Keratinocyte (primary cell): ENCODE data around the gene TBCD. TPM values are rescaled to one million over a fixed set of nuclear protein-coding genes. Genes with fewer than 3 reads are reported as not detected.
A peak's percentile ranks its signal among the peaks of the same experiment; 100 is the strongest.

Experiments
- DNase-seq: peaks from one replicate; pipeline ENCODE4 v3.0.0-alpha.2; 2011; ENCODE audit warnings: low read depth, missing footprints, low spot score
- FAIRE-seq: peaks from 2 replicates; lab custom pipeline; 2011; peaks lifted over from hg19 to GRCh38; lab: Jason Lieb, UNC
- H2AFZ ChIP-seq: 2 replicates; pipeline ENCODE4 v1.6.0; 2012; ENCODE audit warnings: low read length, control low read depth, inconsistent platforms; ENCODE audit not compliant: control insufficient read depth
- H3K27ac ChIP-seq: 2 replicates; pipeline ENCODE4 v1.5.1; 2011; ENCODE audit warnings: low read length; ENCODE audit not compliant: control insufficient read depth, insufficient read depth
- H3K27me3 ChIP-seq: 3 replicates; pipeline ENCODE4 v1.6.0; 2011; ENCODE audit warnings: low read length; ENCODE audit not compliant: control insufficient read depth, insufficient read depth; ENCODE audit errors: extremely low read depth
- H3K36me3 ChIP-seq, 2 experiments: 2 replicates in 1 of 2; 3 replicates in 1 of 2; pipeline ENCODE4 v1.5.1; 2011; ENCODE audit warnings: low read length in 2 of 2, mild to moderate bottlenecking in 1 of 2; ENCODE audit not compliant: control insufficient read depth in 2 of 2, insufficient read depth in 2 of 2; ENCODE audit errors: extremely low read depth in 1 of 2
- H3K4me1 ChIP-seq: 3 replicates; pipeline ENCODE4 v1.5.1; 2011; ENCODE audit warnings: low read length; ENCODE audit not compliant: control insufficient read depth, insufficient read depth; ENCODE audit errors: extremely low read depth
- H3K4me2 ChIP-seq: 3 replicates; pipeline ENCODE4 v1.6.0; 2011; ENCODE audit warnings: low read depth, low read length; ENCODE audit not compliant: control insufficient read depth, insufficient read depth; ENCODE audit errors: extremely low read depth
- H3K4me3 ChIP-seq, 3 experiments: fragments of 200-600 bp in 1 of 3; sonication (generic) in 1 of 3; 2 replicates in 2 of 3; 3 replicates in 1 of 3; pipeline ENCODE4 v1.5.1; 2011 to 2016; ENCODE audit warnings: low read length in 3 of 3, mild to moderate bottlenecking in 3 of 3, control low read depth in 2 of 3, inconsistent platforms in 1 of 3, low read depth in 1 of 3, mixed read lengths in 1 of 3, mixed run types in 1 of 3, moderate library complexity in 1 of 3; ENCODE audit not compliant: control insufficient read depth in 2 of 3, insufficient read depth in 2 of 3; ENCODE audit errors: extremely low read depth in 1 of 3
- H3K79me2 ChIP-seq: 2 replicates; pipeline ENCODE4 v1.6.0; 2012; ENCODE audit warnings: low read length; ENCODE audit not compliant: control insufficient read depth, insufficient read depth
- H3K9ac ChIP-seq: 3 replicates; pipeline ENCODE4 v1.6.0; 2011; ENCODE audit warnings: low read length; ENCODE audit not compliant: control insufficient read depth, insufficient read depth; ENCODE audit errors: extremely low read depth
- H3K9me1 ChIP-seq: 3 replicates; pipeline ENCODE4 v1.6.0; 2011; ENCODE audit warnings: low read length; ENCODE audit not compliant: control insufficient read depth, insufficient read depth; ENCODE audit errors: extremely low read depth
- H3K9me3 ChIP-seq: 2 replicates; pipeline ENCODE4 v1.5.1; 2012; ENCODE audit warnings: low read depth, low read length; ENCODE audit not compliant: control insufficient read depth
- H4K20me1 ChIP-seq: 3 replicates; pipeline ENCODE4 v1.6.0; 2011; ENCODE audit warnings: low read length; ENCODE audit not compliant: control insufficient read depth, insufficient read depth; ENCODE audit errors: extremely low read depth
- CTCF ChIP-seq, 3 experiments: IDR thresholded peaks in 1 of 3; conservative IDR thresholded peaks in 1 of 3; optimal IDR thresholded peaks in 1 of 3; 2 replicates in 2 of 3; 3 replicates in 1 of 3; pipeline versions ENCODE3 to v1.5.1; 2011; ENCODE audit warnings: low read length in 3 of 3, mild to moderate bottlenecking in 3 of 3, moderate library complexity in 2 of 3, control low read depth in 1 of 3, inconsistent platforms in 1 of 3; ENCODE audit not compliant: insufficient read depth in 2 of 3; ENCODE audit errors: extremely low read depth in 1 of 3
- EZH2 ChIP-seq: IDR thresholded peaks from one replicate; pipeline ENCODE4 v1.6.1; 2012; ENCODE audit warnings: inconsistent platforms, mild to moderate bottlenecking, low read length, moderate library complexity
- dilution Hi-C: fragments of 300-500 bp; cut with MboI; formaldehyde crosslinking; loops from one replicate; pipeline ENCODE4 v1.7.0; 2020; ENCODE audit warnings: low sequenced_read_pairs; ENCODE audit not compliant: extremely low pct_ligation_motif_present
- polyA plus RNA-seq, 5 experiments: library from polyadenylated mRNA; depleted of rRNA in 3 of 5; stranded (reverse) in 3 of 5; stranded (forward) in 1 of 5; unstranded in 1 of 5; fragments of >200 nt; gene quantifications; 1 replicate in 1 of 5; 2 replicates in 3 of 5; 3 replicates in 1 of 5; pipeline versions ENCODE4 v1.2.1 to v1.2.3, GENCODE V29; 2011 to 2012; ENCODE audit warnings: missing spikeins in 2 of 5, low read depth in 1 of 5, low replicate concordance in 1 of 5

The TBCD gene
- polyA plus RNA-seq, 1 donor (not counting 4 experiments of a cell fraction or from before 2014, with no cell fraction given), result 36.2 TPM

GRCh38 chr17:82854226-82854625 lies 102.4 kb downstream of the TBCD start:
- H3K9me3 ChIP-seq, result no peaks in the 10 kb centered on the region
- H3K79me2 ChIP-seq, result peaks cover 11% of the 10 kb centered on the region
- dilution Hi-C loops, result no loop called here
- peaks cover 1 to 3% of the 10 kb centered on the region in 2 experiments for H3K36me3 ChIP-seq
- H3K27ac ChIP-seq, result no peak overlapping the region
- no peak overlapping the region for H3K4me2 ChIP-seq
- H3K27me3 ChIP-seq, result no peaks in the 10 kb centered on the region
- no peak overlapping the region for H2AFZ ChIP-seq
- H3K9ac ChIP-seq, result no peak overlapping the region
- H4K20me1 ChIP-seq, result no peaks in the 10 kb centered on the region
- H3K4me1 ChIP-seq, result peaks cover 19% of the 10 kb centered on the region
- H3K9me1 ChIP-seq, result no peaks in the 10 kb centered on the region
- FAIRE-seq, result no peak
- no peak overlapping the region for H3K4me3 ChIP-seq
- no peak for DNase-seq
- no peak for TF ChIP-seq CTCF (optimal IDR thresholded peaks at IDR 0.05 in 1 of 3, IDR thresholded peaks at IDR 0.05 in 1 of 3, conservative IDR thresholded peaks at IDR 0.05 in 1 of 3; ENCODE audit: extremely low read depth in 1 of 3, insufficient read depth in 2 of 3, low read length in 3 of 3)
- TF ChIP-seq EZH2, result no peak

DNA sequence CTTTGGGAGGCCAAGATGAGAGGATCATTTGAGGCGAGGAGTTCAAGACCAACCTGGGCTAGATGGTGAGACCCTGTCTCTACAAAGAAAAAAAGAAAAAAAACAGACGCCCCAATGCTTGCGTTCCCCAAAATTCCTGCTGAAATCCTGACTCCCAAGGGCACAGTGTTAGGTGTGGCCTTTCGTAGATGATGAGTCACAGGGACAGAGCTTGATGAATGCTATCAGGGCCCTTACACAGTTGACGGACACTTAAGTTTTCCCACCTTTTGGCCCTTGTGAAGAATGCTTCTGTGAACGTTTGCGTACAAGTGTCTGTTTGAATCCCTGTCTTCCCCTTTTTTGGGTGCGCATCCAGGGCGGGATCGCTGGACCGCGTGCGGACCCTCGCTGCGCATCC lies 104.5 kb downstream of the TBCD start:
- no peaks in the 10 kb centered on the region for H3K9me3 ChIP-seq
- no peaks in the 10 kb centered on the region for H4K20me1 ChIP-seq
- peaks cover 1 to 3% of the 10 kb centered on the region in 2 experiments for H3K36me3 ChIP-seq
- no peaks in the 10 kb centered on the region for H3K27me3 ChIP-seq
- FAIRE-seq (no peak), DNase-seq (no peak)
- TF ChIP-seq EZH2 (no peak), CTCF (optimal IDR thresholded peaks at IDR 0.05 in 1 of 3, IDR thresholded peaks at IDR 0.05 in 1 of 3, conservative IDR thresholded peaks at IDR 0.05 in 1 of 3; ENCODE audit: extremely low read depth in 1 of 3, insufficient read depth in 2 of 3, low read length in 3 of 3) (no peak)
- H3K9me1 ChIP-seq, result no peaks in the 10 kb centered on the region
- no peak overlapping the region for H3K9ac ChIP-seq
- peaks cover 7% of the 10 kb centered on the region for H3K79me2 ChIP-seq
- peaks cover 29% of the 10 kb centered on the region for H3K4me1 ChIP-seq
- no peak overlapping the region for H3K4me2 ChIP-seq
- dilution Hi-C loops, result no loop called here
- H3K27ac ChIP-seq, result peak overlapping the region; percentile 31
- H2AFZ ChIP-seq, result no peak overlapping the region
- no peak overlapping the region for H3K4me3 ChIP-seq
